ENCODE results near the gene CFAP74. TPM values are rescaled to one million over a fixed set of nuclear protein-coding genes. Genes with fewer than 3 reads are reported as not detected.
A peak's percentile ranks its signal among the peaks of the same experiment; 100 is the strongest.

Gene CFAP74
- total and polyA plus RNA-seq, 9 of the 15 experiments (the other 6 are each of a cell fraction or from before 2014, with no cell fraction given), result 0.03 to 0.15 (median 0.05) TPM; not detected in 6

DNA sequence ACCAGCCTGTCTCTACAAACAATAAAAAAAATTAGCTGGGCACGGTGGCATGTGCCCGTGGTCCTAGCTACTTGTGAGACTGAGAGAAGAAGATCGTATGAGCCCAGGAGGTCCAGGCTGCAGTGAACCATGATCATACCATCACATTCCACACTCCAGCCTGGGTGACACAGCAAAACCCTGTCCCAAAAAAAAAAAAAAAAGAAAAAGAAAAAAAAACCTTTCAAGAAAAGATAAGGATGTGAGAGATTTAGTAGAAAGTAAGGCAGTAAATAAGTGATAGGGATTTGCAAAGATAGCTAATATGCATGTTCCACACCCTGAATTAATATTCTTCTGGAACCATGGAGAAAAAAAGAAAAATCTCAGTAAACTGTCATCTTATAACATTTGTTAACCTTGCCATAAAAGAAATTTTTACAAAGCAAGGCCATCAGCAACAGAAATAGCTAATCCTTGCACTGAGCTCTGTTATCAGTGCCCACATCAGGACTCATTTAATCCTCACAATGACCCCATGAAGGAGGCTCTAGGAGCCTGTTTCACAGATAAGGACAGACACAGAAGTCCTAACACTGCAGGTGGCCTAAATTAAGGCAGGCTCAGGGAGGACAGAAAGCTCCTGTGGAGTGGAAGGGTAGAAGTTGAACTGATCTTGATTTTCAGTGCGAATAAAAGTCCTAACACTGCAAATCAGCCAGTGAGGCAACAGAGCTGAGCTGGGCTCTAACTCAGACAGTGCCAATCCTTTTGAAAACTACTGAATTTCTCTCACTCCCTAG lies 120.3 kb downstream of the CFAP74 start (continued):
- no peak for TF ChIP-seq HCFC1 (IDR thresholded peaks at IDR 0.05; ENCODE audit: low read depth, low read length)
- TF ChIP-seq TOE1 (IDR thresholded peaks at IDR 0.05; ENCODE audit: borderline replicate concordance), result 0 out of 2 replicates have a peak, but pooled peaks have one; percentile 19
- TF ChIP-seq TOE1 (CRISPR knock-in tag; IDR thresholded peaks at IDR 0.05; ENCODE audit: borderline replicate concordance, low read depth), result no peak
- peak; percentile 59; the same call in 1 of the 2 replicates for TF ChIP-seq TARDBP (IDR thresholded peaks at IDR 0.05)
- peak; percentile 60; the same call in 1 of the 2 replicates for TF ChIP-seq SMAD4 (CRISPR knock-in tag; conservative IDR thresholded peaks at IDR 0.05)
- peak; percentile 85 for TF ChIP-seq MTA3 (IDR thresholded peaks at IDR 0.05; ENCODE audit: borderline replicate concordance)
- peak; percentile 39 for TF ChIP-seq MEF2A (IDR thresholded peaks at IDR 0.05; ENCODE audit: control insufficient read depth, low read depth, low read length)
- 0 out of 2 replicates have a peak, but pooled peaks have one; percentile 74 for TF ChIP-seq ZNF197 (CRISPR knock-in tag; IDR thresholded peaks at IDR 0.05; ENCODE audit: low read depth)
- TF ChIP-seq SIRT6 (IDR thresholded peaks at IDR 0.05; ENCODE audit: low read depth, low read length), result no peak
- no peak for TF ChIP-seq PCBP2 (IDR thresholded peaks at IDR 0.05; ENCODE audit: low read depth, low read length, poor library complexity, severe bottlenecking)
- peak; percentile 96 for TF ChIP-seq CBFA2T3 (IDR thresholded peaks at IDR 0.05)
- TF ChIP-seq RFX7 (CRISPR knock-in tag; IDR thresholded peaks at IDR 0.05), result no peak
- TF ChIP-seq, protein P1, sequence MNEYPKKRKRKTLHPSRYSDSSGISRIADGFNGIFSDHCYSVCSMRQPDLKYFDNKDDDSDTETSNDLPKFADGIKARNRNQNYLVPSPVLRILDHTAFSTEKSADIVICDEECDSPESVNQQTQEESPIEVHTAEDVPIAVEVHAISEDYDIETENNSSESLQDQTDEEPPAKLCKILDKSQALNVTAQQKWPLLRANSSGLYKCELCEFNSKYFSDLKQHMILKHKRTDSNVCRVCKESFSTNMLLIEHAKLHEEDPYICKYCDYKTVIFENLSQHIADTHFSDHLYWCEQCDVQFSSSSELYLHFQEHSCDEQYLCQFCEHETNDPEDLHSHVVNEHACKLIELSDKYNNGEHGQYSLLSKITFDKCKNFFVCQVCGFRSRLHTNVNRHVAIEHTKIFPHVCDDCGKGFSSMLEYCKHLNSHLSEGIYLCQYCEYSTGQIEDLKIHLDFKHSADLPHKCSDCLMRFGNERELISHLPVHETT (CRISPR knock-in tag; conservative IDR thresholded peaks at IDR 0.05 in 1 of 2, IDR thresholded peaks at IDR 0.05 in 1 of 2), result peak in 1 of 2 experiments; percentile 55; a peak in 1 of 4 replicates
- peak; percentile 89 for TF ChIP-seq MAFG (tag; conservative IDR thresholded peaks at IDR 0.05)
- TF ChIP-seq ZNF217 (CRISPR knock-in tag; IDR thresholded peaks at IDR 0.05), result no peak
- TF ChIP-seq CREB1 (IDR thresholded peaks at IDR 0.05), result peak; percentile 24; the same call in 1 of the 2 replicates
- no peak for TF ChIP-seq CREB1 (CRISPR knock-in tag; IDR thresholded peaks at IDR 0.05)
- TF ChIP-seq KDM1A (IDR thresholded peaks at IDR 0.05), result peak; percentile 98 to 99
- TF ChIP-seq RAD21 (CRISPR knock-in tag; conservative IDR thresholded peaks at IDR 0.05 in 1 of 2, IDR thresholded peaks at IDR 0.05 in 1 of 2), result no peak
- peak; percentile 67; the same call in 1 of the 2 replicates for TF ChIP-seq GATAD2B (IDR thresholded peaks at IDR 0.05; ENCODE audit: borderline replicate concordance)
- no peak for TF ChIP-seq SPI1 (IDR thresholded peaks at IDR 0.05; ENCODE audit: borderline replicate concordance, low read depth, low read length)
- TF ChIP-seq MXI1 (IDR thresholded peaks at IDR 0.05; ENCODE audit: low read depth, low read length), result peak; percentile 56; the same call in 1 of the 2 replicates
- TF ChIP-seq NBN (IDR thresholded peaks at IDR 0.05; ENCODE audit: low read depth), result peak; percentile 75; the same call in 1 of the 2 replicates
- peak; percentile 85; the same call in 1 of the 2 replicates for TF ChIP-seq MTA1 (IDR thresholded peaks at IDR 0.05; ENCODE audit: borderline replicate concordance)
- no peak for TF ChIP-seq TEAD1 (CRISPR knock-in tag; IDR thresholded peaks at IDR 0.05)
- TF ChIP-seq CREM (IDR thresholded peaks at IDR 0.05; ENCODE audit: low read depth), result peak; percentile 64; the same call in 1 of the 2 replicates
- peak; percentile 29; the same call in 1 of the 2 replicates for TF ChIP-seq NR2C1 (IDR thresholded peaks at IDR 0.05)
- TF ChIP-seq NR2C1 (tag; IDR thresholded peaks at IDR 0.05), result peak; percentile 54; the same call in 1 of the 2 replicates
- TF ChIP-seq MBD2 (IDR thresholded peaks at IDR 0.05; ENCODE audit: borderline replicate concordance, low read depth), result no peak
- TF ChIP-seq KDM4B (IDR thresholded peaks at IDR 0.05; ENCODE audit: borderline replicate concordance in 2 of 2, low read depth in 1 of 2), result no peak
